SK-N-SH (cell line): ENCODE measurements around the gene ZDHHC18. TPM values are rescaled to one million over a fixed set of nuclear protein-coding genes. Genes with fewer than 3 reads are reported as not detected.

ENCODE experiments used
- CTCF ChIA-PET: fragments of 300-600, 350-600 bp; formaldehyde crosslinking; extraction: SDS; loops from one replicate; lab custom pipeline; 2021; lab: Yijun Ruan, JAX
- POLR2A ChIA-PET: fragments of 350-600 bp; sonication (Branson Sonifier 250); formaldehyde crosslinking; extraction: SDS; loops from one replicate; lab custom pipeline; 2020; ENCODE audit warnings: antibody characterized with exemption, inconsistent platforms; lab: Yijun Ruan, JAX
- DNase-seq: peaks from one replicate; pipeline ENCODE4 v3.0.0; 2012
- H2AFZ ChIP-seq: fragments of 200-600 bp; sonication (generic); 2 replicates; pipeline ENCODE4 v1.8.1; 2016; ENCODE audit warnings: antibody characterized with exemption, mild to moderate bottlenecking, low read depth
- H3F3A ChIP-seq: fragments of 200-600 bp; sonication (generic); replicated peaks from 2 replicates; pipeline ENCODE3; 2016; ENCODE audit warnings: antibody characterized with exemption, mild to moderate bottlenecking; ENCODE audit not compliant: insufficient read depth
- H3K27ac ChIP-seq, 2 experiments: fragments of 200-500 bp in 1 of 2; fragments of 200-600 bp in 1 of 2; sonication (Bioruptor generic) in 1 of 2; sonication (generic), shearing (Covaris generic) in 1 of 2; 2 replicates each; pipeline versions ENCODE4 v1.5.1 to v1.6.1; 2014 to 2016; ENCODE audit warnings: low read depth in 2 of 2, inconsistent platforms in 1 of 2, low read length in 1 of 2, mild to moderate bottlenecking in 1 of 2, mixed read lengths in 1 of 2
- H3K27me3 ChIP-seq: fragments of 200-600 bp; sonication (generic), shearing (Covaris generic); 2 replicates; pipeline ENCODE4 v1.6.1; 2016; ENCODE audit warnings: mixed run types; ENCODE audit not compliant: insufficient read depth
- H3K36me3 ChIP-seq, 2 experiments: fragments of 200-500 bp in 1 of 2; fragments of 200-600 bp in 1 of 2; sonication (Bioruptor generic) in 1 of 2; sonication (generic) in 1 of 2; replicated peaks in 1 of 2; 2 replicates each; pipeline versions ENCODE3 to v1.5.1; 2014 to 2016; ENCODE audit warnings: low read length in 1 of 2, mild to moderate bottlenecking in 1 of 2; ENCODE audit not compliant: insufficient read depth in 2 of 2, control insufficient read depth in 1 of 2
- H3K4me1 ChIP-seq, 2 experiments: fragments of 200-500 bp in 1 of 2; fragments of 200-600 bp in 1 of 2; sonication (Bioruptor generic) in 1 of 2; sonication (generic), shearing (Covaris generic) in 1 of 2; 2 replicates each; pipeline versions ENCODE4 v1.5.1 to v1.6.1; 2014 to 2016; ENCODE audit warnings: low read depth in 1 of 2, low read length in 1 of 2, mixed run types in 1 of 2; ENCODE audit not compliant: insufficient read depth in 2 of 2, control insufficient read depth in 1 of 2
- H3K4me2 ChIP-seq: fragments of 200-600 bp; sonication (generic), shearing (Covaris generic); 2 replicates; pipeline ENCODE4 v1.6.1; 2017; ENCODE audit warnings: mixed run types
- H3K4me3 ChIP-seq, 2 experiments: fragments of 200-500 bp in 1 of 2; fragments of 200-600 bp in 1 of 2; sonication (Bioruptor generic) in 1 of 2; sonication (generic), shearing (Covaris generic) in 1 of 2; 2 replicates each; pipeline versions ENCODE4 v1.5.1 to v1.8.1; 2014 to 2016; ENCODE audit warnings: low read depth in 2 of 2, inconsistent platforms in 1 of 2, low read length in 1 of 2, mild to moderate bottlenecking in 1 of 2, mixed read lengths in 1 of 2, moderate library complexity in 1 of 2
- H3K79me2 ChIP-seq: fragments of 200-600 bp; sonication (generic); 2 replicates; pipeline ENCODE4 v1.8.1; 2017; ENCODE audit warnings: mild to moderate bottlenecking; ENCODE audit not compliant: insufficient read depth
- H3K9ac ChIP-seq: fragments of 200-600 bp; sonication (generic); 2 replicates; pipeline ENCODE4 v1.6.1; 2017; ENCODE audit warnings: mixed run types
- H3K9me2 ChIP-seq: fragments of 200-600 bp; sonication (generic); 2 replicates; pipeline ENCODE4 v1.6.1; 2017; ENCODE audit warnings: mixed run types
- H3K9me3 ChIP-seq: fragments of 200-600 bp; sonication (generic); 2 replicates; pipeline ENCODE4 v1.6.1; 2017; ENCODE audit warnings: mixed run types, mild to moderate bottlenecking, moderate library complexity
- H4K20me1 ChIP-seq: fragments of 200-600 bp; sonication (generic); 2 replicates; pipeline ENCODE4 v1.6.1; 2017; ENCODE audit warnings: mild to moderate bottlenecking, mixed run types; ENCODE audit not compliant: insufficient read depth
- EP300 ChIP-seq, 2 experiments: IDR thresholded peaks; 2 replicates each; pipeline versions ENCODE4 v1.4.0 to v1.6.1; 2012; ENCODE audit warnings: borderline replicate concordance in 1 of 2, low read depth in 1 of 2, low read length in 1 of 2
- FOSL2 ChIP-seq: IDR thresholded peaks from 2 replicates; pipeline ENCODE4 v1.4.0; 2012; ENCODE audit warnings: low read depth, mild to moderate bottlenecking, moderate library complexity, borderline replicate concordance
- IRF3 ChIP-seq: fragments of 150-350 bp; IDR thresholded peaks from 2 replicates; pipeline ENCODE4 v1.6.1; 2016; ENCODE audit warnings: mild to moderate bottlenecking, low read depth, low read length
- NRF1 ChIP-seq: IDR thresholded peaks from 2 replicates; pipeline ENCODE4 v1.6.1; 2012; ENCODE audit warnings: low read depth, mild to moderate bottlenecking, low read length
- PBX3 ChIP-seq: IDR thresholded peaks from 2 replicates; pipeline ENCODE4; 2012
- RAD21 ChIP-seq: IDR thresholded peaks from 2 replicates; pipeline ENCODE4 v1.6.1; 2012; ENCODE audit warnings: mild to moderate bottlenecking, low read length
- RCOR1 ChIP-seq: fragments of 150-350 bp; IDR thresholded peaks from 2 replicates; pipeline ENCODE4 v1.6.1; 2017; ENCODE audit warnings: antibody characterized with exemption, low read length
- RFX5 ChIP-seq: IDR thresholded peaks from 2 replicates; pipeline ENCODE4 v1.6.1; 2012; ENCODE audit warnings: mild to moderate bottlenecking, improper control_type of control experiment, low read length
- RXRA ChIP-seq: IDR thresholded peaks from 2 replicates; pipeline ENCODE4 v1.4.0; 2012; ENCODE audit warnings: low read depth, mild to moderate bottlenecking, borderline replicate concordance
- SIN3A ChIP-seq: IDR thresholded peaks from 2 replicates; pipeline ENCODE4 v1.6.1; 2012; ENCODE audit warnings: low read depth, mild to moderate bottlenecking, low read length, moderate library complexity, borderline replicate concordance
- SMC3 ChIP-seq: IDR thresholded peaks from 2 replicates; pipeline ENCODE4 v1.6.1; 2012; ENCODE audit warnings: low read depth, low read length, improper control_type of control experiment
- WGBS: methylation state at CpG from one replicate; pipeline ENCODE4 v1.1.6; 2017; ENCODE audit warnings: low lambda C conversion rate; 5-methylcytosine and 5-hydroxymethylcytosine counted together
- polyA plus RNA-seq, 3 experiments: library from polyadenylated mRNA; depleted of rRNA; stranded (reverse); fragments of >200 nt; gene quantifications; 2 replicates each; pipeline ENCODE4 v1.2.3, GENCODE V29; 2012
- TF ChIP-seq, protein P1 (sequence below): fragments of 200-600 bp; sonication (generic); IDR thresholded peaks from 2 replicates; pipeline ENCODE4 v1.6.1; 2017; ENCODE audit warnings: antibody characterized with exemption, mild to moderate bottlenecking, moderate library complexity
- TF ChIP-seq, protein P2 (sequence below): IDR thresholded peaks from 2 replicates; pipeline ENCODE4 v1.4.0; 2012; ENCODE audit warnings: low read depth, borderline replicate concordance
- TF ChIP-seq, protein P3 (sequence below): IDR thresholded peaks from 2 replicates; pipeline ENCODE4 v1.6.1; 2012; ENCODE audit warnings: mild to moderate bottlenecking, low read depth, low read length, moderate library complexity

The ZDHHC18 gene
- polyA plus RNA-seq, 1 of the 3 experiments (the other 2 are of a cell fraction): 33.0 TPM

- TF ChIP-seq RFX5 (no peak), EP300 (IDR thresholded peaks at IDR 0.05; ENCODE audit: borderline replicate concordance in 1 of 2, low read depth in 1 of 2, low read length in 1 of 2) (no peak), SIN3A (no peak), RXRA (no peak), IRF3 (no peak), FOSL2 (no peak)
- TF ChIP-seq, protein P1, sequence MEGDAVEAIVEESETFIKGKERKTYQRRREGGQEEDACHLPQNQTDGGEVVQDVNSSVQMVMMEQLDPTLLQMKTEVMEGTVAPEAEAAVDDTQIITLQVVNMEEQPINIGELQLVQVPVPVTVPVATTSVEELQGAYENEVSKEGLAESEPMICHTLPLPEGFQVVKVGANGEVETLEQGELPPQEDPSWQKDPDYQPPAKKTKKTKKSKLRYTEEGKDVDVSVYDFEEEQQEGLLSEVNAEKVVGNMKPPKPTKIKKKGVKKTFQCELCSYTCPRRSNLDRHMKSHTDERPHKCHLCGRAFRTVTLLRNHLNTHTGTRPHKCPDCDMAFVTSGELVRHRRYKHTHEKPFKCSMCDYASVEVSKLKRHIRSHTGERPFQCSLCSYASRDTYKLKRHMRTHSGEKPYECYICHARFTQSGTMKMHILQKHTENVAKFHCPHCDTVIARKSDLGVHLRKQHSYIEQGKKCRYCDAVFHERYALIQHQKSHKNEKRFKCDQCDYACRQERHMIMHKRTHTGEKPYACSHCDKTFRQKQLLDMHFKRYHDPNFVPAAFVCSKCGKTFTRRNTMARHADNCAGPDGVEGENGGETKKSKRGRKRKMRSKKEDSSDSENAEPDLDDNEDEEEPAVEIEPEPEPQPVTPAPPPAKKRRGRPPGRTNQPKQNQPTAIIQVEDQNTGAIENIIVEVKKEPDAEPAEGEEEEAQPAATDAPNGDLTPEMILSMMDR: no peak
These were observed 63.3 kb downstream of the ZDHHC18 start, which contains the start of gene GPN2 (continued) for GRCh38 chr1:26889551-26890466.

- ChIA-PET CTCF (interaction anchor here (0.8 to 2.0 kb wide), 3 partner anchors 10 to 100 kb away, joined by 3 to 7 read pairs (median 3); partner anchors contain the start of genes GPATCH3 and NUDC), POLR2A (interaction anchor here (0.9 to 1.9 kb wide), 7 partner anchors 10 to 458 kb away, joined by 3 to 17 read pairs (median 4); partner anchors contain the start of genes DHDDS, GPATCH3 and NUDC)
- H3K79me2 ChIP-seq: peaks cover 45% of the 10 kb centered on the region
- no peaks in the 10 kb centered on the region; the same call in 1 of the 2 replicates for H4K20me1 ChIP-seq
- peaks cover 0 to 16% of the 10 kb centered on the region in 2 experiments; a peak in 2 of 4 replicates for H3K4me1 ChIP-seq
- TF ChIP-seq, protein P2, sequence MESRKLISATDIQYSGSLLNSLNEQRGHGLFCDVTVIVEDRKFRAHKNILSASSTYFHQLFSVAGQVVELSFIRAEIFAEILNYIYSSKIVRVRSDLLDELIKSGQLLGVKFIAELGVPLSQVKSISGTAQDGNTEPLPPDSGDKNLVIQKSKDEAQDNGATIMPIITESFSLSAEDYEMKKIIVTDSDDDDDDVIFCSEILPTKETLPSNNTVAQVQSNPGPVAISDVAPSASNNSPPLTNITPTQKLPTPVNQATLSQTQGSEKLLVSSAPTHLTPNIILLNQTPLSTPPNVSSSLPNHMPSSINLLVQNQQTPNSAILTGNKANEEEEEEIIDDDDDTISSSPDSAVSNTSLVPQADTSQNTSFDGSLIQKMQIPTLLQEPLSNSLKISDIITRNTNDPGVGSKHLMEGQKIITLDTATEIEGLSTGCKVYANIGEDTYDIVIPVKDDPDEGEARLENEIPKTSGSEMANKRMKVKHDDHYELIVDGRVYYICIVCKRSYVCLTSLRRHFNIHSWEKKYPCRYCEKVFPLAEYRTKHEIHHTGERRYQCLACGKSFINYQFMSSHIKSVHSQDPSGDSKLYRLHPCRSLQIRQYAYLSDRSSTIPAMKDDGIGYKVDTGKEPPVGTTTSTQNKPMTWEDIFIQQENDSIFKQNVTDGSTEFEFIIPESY: no peak
- TF ChIP-seq RAD21 (no peak), NRF1 (no peak), SMC3 (no peak), PBX3 (no peak), IRF3 (no peak), RCOR1 (no peak)
- TF ChIP-seq, protein P3, sequence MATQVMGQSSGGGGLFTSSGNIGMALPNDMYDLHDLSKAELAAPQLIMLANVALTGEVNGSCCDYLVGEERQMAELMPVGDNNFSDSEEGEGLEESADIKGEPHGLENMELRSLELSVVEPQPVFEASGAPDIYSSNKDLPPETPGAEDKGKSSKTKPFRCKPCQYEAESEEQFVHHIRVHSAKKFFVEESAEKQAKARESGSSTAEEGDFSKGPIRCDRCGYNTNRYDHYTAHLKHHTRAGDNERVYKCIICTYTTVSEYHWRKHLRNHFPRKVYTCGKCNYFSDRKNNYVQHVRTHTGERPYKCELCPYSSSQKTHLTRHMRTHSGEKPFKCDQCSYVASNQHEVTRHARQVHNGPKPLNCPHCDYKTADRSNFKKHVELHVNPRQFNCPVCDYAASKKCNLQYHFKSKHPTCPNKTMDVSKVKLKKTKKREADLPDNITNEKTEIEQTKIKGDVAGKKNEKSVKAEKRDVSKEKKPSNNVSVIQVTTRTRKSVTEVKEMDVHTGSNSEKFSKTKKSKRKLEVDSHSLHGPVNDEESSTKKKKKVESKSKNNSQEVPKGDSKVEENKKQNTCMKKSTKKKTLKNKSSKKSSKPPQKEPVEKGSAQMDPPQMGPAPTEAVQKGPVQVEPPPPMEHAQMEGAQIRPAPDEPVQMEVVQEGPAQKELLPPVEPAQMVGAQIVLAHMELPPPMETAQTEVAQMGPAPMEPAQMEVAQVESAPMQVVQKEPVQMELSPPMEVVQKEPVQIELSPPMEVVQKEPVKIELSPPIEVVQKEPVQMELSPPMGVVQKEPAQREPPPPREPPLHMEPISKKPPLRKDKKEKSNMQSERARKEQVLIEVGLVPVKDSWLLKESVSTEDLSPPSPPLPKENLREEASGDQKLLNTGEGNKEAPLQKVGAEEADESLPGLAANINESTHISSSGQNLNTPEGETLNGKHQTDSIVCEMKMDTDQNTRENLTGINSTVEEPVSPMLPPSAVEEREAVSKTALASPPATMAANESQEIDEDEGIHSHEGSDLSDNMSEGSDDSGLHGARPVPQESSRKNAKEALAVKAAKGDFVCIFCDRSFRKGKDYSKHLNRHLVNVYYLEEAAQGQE: no peak
- peak overlapping the region; percentile 84 to 88; a peak in 3 of 4 replicates for H3K27ac ChIP-seq
- H3K36me3 ChIP-seq: peaks cover 39 to 42% of the 10 kb centered on the region in 2 experiments
- no peak for DNase-seq
- no peaks in the 10 kb centered on the region for H3K27me3 ChIP-seq
- H3K9me3 ChIP-seq: no peaks in the 10 kb centered on the region
- WGBS: 0% methylated on average over 2 of the region's 12 CpGs
- peak overlapping the region; percentile 95; the same call in 1 of the 2 replicates for H2AFZ ChIP-seq
- peak overlapping the region; percentile 87 to 95 for H3K4me3 ChIP-seq
- peaks cover 13% of the 10 kb centered on the region for H3F3A ChIP-seq
- H3K9me2 ChIP-seq: no peaks in the 10 kb centered on the region
- peak overlapping the region; percentile 91 for H3K9ac ChIP-seq
- peak overlapping the region; percentile 97 for H3K4me2 ChIP-seq
These were observed 63.9 kb downstream of the ZDHHC18 start for GRCh38 chr1:26890467-26890796.
